LNCAP (cell line): ENCODE results near the gene GPR4.

Source experiments
- CTCF ChIP-seq: fragments of 450-650 bp; IDR thresholded peaks from 2 replicates; pipeline ENCODE4 v1.5.1; 2017; ENCODE audit warnings: mild to moderate bottlenecking

Gene GPR4

GRCh38 chr19:45636275-45636674, 34.3 kb upstream of the GPR4 start:
- no peak for TF ChIP-seq CTCF

GRCh38 chr19:45632468-45633196, 30.6 kb upstream of the GPR4 start:
- no peak for TF ChIP-seq CTCF

GRCh38 chr19:45630463-45630862, 28.5 kb upstream of the GPR4 start:
- no peak for TF ChIP-seq CTCF

GRCh38 chr19:45629704-45630103, 27.7 kb upstream of the GPR4 start:
- no peak for TF ChIP-seq CTCF

- TF ChIP-seq CTCF = no peak
Observed at GRCh38 chr19:45623984-45624383, 22.0 kb upstream of the GPR4 start.

GRCh38 chr19:45621976-45622503, 20.0 kb upstream of the GPR4 start:
- no peak for TF ChIP-seq CTCF

GRCh38 chr19:45621389-45621788, 19.4 kb upstream of the GPR4 start:
- no peak for TF ChIP-seq CTCF

- TF ChIP-seq CTCF = no peak
Observed at GRCh38 chr19:45616704-45617017, 14.6 kb upstream of the GPR4 start.
